H9 (cell line): ENCODE measurements around the gene MED17. TPM values are rescaled to one million over a fixed set of nuclear protein-coding genes. Genes with fewer than 3 reads are reported as not detected.

Experiments used
- DNase-seq: peaks from one replicate; pipeline ENCODE4 v3.0.0-alpha.2; 2017
- H2AFZ ChIP-seq: one replicate; pipeline ENCODE4 v1.6.1; 2013; ENCODE audit warnings: mild to moderate bottlenecking, low read length, control low read depth, moderate library complexity
- H2AK5ac ChIP-seq: 2 replicates; pipeline ENCODE4 v1.6.1; 2013; ENCODE audit warnings: low read length, control low read depth, mixed read lengths; ENCODE audit not compliant: insufficient read length
- H2BK120ac ChIP-seq: one replicate; pipeline ENCODE4 v1.6.1; 2013; ENCODE audit warnings: low read depth, mild to moderate bottlenecking, low read length, control low read depth, inconsistent platforms; ENCODE audit not compliant: poor library complexity, severe bottlenecking
- H2BK12ac ChIP-seq: 2 replicates; pipeline ENCODE4 v1.6.1; 2013; ENCODE audit warnings: low read length, control low read depth, mixed read lengths, low read depth; ENCODE audit not compliant: insufficient read length
- H2BK15ac ChIP-seq: 2 replicates; pipeline ENCODE4 v1.6.1; 2013; ENCODE audit warnings: low read depth, low read length, control low read depth
- H2BK20ac ChIP-seq: one replicate; pipeline ENCODE4 v1.6.1; 2013; ENCODE audit warnings: low read depth, mild to moderate bottlenecking, low read length, control low read depth, inconsistent platforms; ENCODE audit not compliant: poor library complexity, severe bottlenecking
- H2BK5ac ChIP-seq: 2 replicates; pipeline ENCODE4 v1.6.1; 2013; ENCODE audit warnings: low read length, control low read depth, mixed read lengths; ENCODE audit not compliant: insufficient read length
- H3K14ac ChIP-seq: 2 replicates; pipeline ENCODE4 v1.6.1; 2013; ENCODE audit warnings: low read length, control low read depth; ENCODE audit not compliant: insufficient read depth
- H3K18ac ChIP-seq: 2 replicates; pipeline ENCODE4 v1.6.1; 2013; ENCODE audit warnings: low read depth, mild to moderate bottlenecking, mixed read lengths, low read length, control low read depth; ENCODE audit not compliant: insufficient read length
- H3K23ac ChIP-seq: 2 replicates; pipeline ENCODE4 v1.6.1; 2013; ENCODE audit warnings: low read length, control low read depth, mixed read lengths, low read depth; ENCODE audit not compliant: insufficient read length
- H3K23me2 ChIP-seq: 2 replicates; pipeline ENCODE4 v1.6.1; 2013; ENCODE audit warnings: low read depth, mild to moderate bottlenecking, mixed read lengths, low read length, control low read depth; ENCODE audit not compliant: insufficient read length, poor library complexity, severe bottlenecking
- H3K27ac ChIP-seq: 2 replicates; pipeline ENCODE4 v1.5.1; 2013; ENCODE audit warnings: low read length, control low read depth, mixed read lengths, low read depth; ENCODE audit not compliant: insufficient read length
- H3K27me3 ChIP-seq: 2 replicates; pipeline ENCODE4 v1.6.1; 2013; ENCODE audit warnings: low read length, control low read depth, inconsistent platforms; ENCODE audit not compliant: insufficient read depth
- H3K4ac ChIP-seq: 2 replicates; pipeline ENCODE4 v1.6.1; 2013; ENCODE audit warnings: low read depth, mild to moderate bottlenecking, control low read depth, inconsistent platforms, low read length, moderate library complexity
- H3K4me1 ChIP-seq: 2 replicates; pipeline ENCODE4 v1.6.1; 2013; ENCODE audit warnings: low read length, control low read depth, inconsistent platforms; ENCODE audit not compliant: insufficient read depth
- H3K4me2 ChIP-seq: 2 replicates; pipeline ENCODE4 v1.6.1; 2013; ENCODE audit warnings: low read length, control low read depth, mixed read lengths; ENCODE audit not compliant: insufficient read length, insufficient read depth
- H3K56ac ChIP-seq: 2 replicates; pipeline ENCODE4 v1.6.1; 2013; ENCODE audit warnings: low read depth, mild to moderate bottlenecking, mixed read lengths, low read length, control low read depth; ENCODE audit not compliant: insufficient read length
- H3K79me1 ChIP-seq: 2 replicates; pipeline ENCODE4 v1.6.1; 2013; ENCODE audit warnings: low read depth, mild to moderate bottlenecking, moderate library complexity, low read length, control low read depth, inconsistent platforms; ENCODE audit not compliant: insufficient read depth, poor library complexity, severe bottlenecking
- H3K79me2 ChIP-seq: 2 replicates; pipeline ENCODE4 v1.6.1; 2013; ENCODE audit warnings: low read length, control low read depth, inconsistent platforms; ENCODE audit not compliant: insufficient read depth
- H3K9ac ChIP-seq: 2 replicates; pipeline ENCODE4 v1.6.1; 2013; ENCODE audit warnings: low read length, control low read depth, mixed read lengths; ENCODE audit not compliant: insufficient read length; ENCODE audit errors: extremely low read depth
- H3K9me3 ChIP-seq: one replicate; pipeline ENCODE4 v1.6.1; 2013; ENCODE audit warnings: low read depth, low read length, inconsistent platforms; ENCODE audit not compliant: control insufficient read depth
- H3T11ph ChIP-seq: one replicate; pipeline ENCODE4 v1.6.1; 2013; ENCODE audit warnings: mild to moderate bottlenecking, low read length, control low read depth, inconsistent platforms
- H4K20me1 ChIP-seq: one replicate; pipeline ENCODE4 v1.6.1; 2013; ENCODE audit not compliant: control insufficient read depth, insufficient read length, insufficient read depth
- H4K5ac ChIP-seq: 2 replicates; pipeline ENCODE4 v1.6.1; 2013; ENCODE audit warnings: low read depth, mild to moderate bottlenecking, mixed read lengths, low read length, control low read depth; ENCODE audit not compliant: insufficient read length
- H4K8ac ChIP-seq: replicated peaks from 2 replicates; pipeline ENCODE4 v1.6.1; 2013; ENCODE audit warnings: low read length, control low read depth, mixed read lengths, low read depth; ENCODE audit not compliant: insufficient read length
- H4K91ac ChIP-seq: 2 replicates; pipeline ENCODE4 v1.6.1; 2013; ENCODE audit warnings: low read depth, mild to moderate bottlenecking, moderate library complexity, mixed read lengths, low read length, control low read depth; ENCODE audit not compliant: insufficient read length
- H3K27ac Mint-ChIP-seq, 3 experiments: 2 replicates in 2 of 3; 3 replicates in 1 of 3; pipeline ENCODE4 v1.8.0; 2020 to 2021; ENCODE audit warnings: mixed read lengths in 3 of 3, mild to moderate bottlenecking in 1 of 3, moderate library complexity in 1 of 3
- H3K27me3 Mint-ChIP-seq: 2 replicates; pipeline ENCODE4 v1.8.0; 2021; ENCODE audit warnings: low read depth, mild to moderate bottlenecking, moderate library complexity, mixed read lengths
- H3K36me3 Mint-ChIP-seq, 3 experiments: 2 replicates in 2 of 3; 3 replicates in 1 of 3; pipeline ENCODE4 v1.8.0; 2020 to 2021; ENCODE audit warnings: low read depth in 3 of 3, mixed read lengths in 3 of 3; ENCODE audit not compliant: insufficient read depth in 1 of 3
- H3K4me1 Mint-ChIP-seq, 2 experiments: 2 replicates each; pipeline ENCODE4 v1.8.0; 2020; ENCODE audit warnings: mixed read lengths in 2 of 2
- H3K4me3 Mint-ChIP-seq, 2 experiments: 2 replicates in 1 of 2; 3 replicates in 1 of 2; pipeline ENCODE4 v1.8.0; 2020 to 2021; ENCODE audit warnings: mild to moderate bottlenecking in 2 of 2, mixed read lengths in 2 of 2, moderate library complexity in 1 of 2
- H3K9me3 Mint-ChIP-seq, 2 experiments: 2 replicates in 1 of 2; 3 replicates in 1 of 2; pipeline ENCODE4 v1.8.0; 2020; ENCODE audit warnings: mild to moderate bottlenecking in 2 of 2, mixed read lengths in 2 of 2, moderate library complexity in 1 of 2
- CTCF ChIP-seq: fragments of 200-600 bp; sonication (generic); conservative IDR thresholded peaks from 3 replicates; pipeline ENCODE4 v1.8.0; 2021; ENCODE audit warnings: antibody characterized with exemption, mild to moderate bottlenecking
- WGBS: extraction: QIAGEN DNeasy Blood & Tissue Kit; methylation state at CpG from one replicate; pipeline ENCODE4 v1.1.7; 2013; ENCODE audit warnings: missing lambda C conversion rate, low lambda C conversion rate, mixed read lengths; ENCODE audit not compliant: insufficient read length; ENCODE audit errors: extremely low coverage; 5-methylcytosine and 5-hydroxymethylcytosine counted together
- total RNA-seq: library from RNA; stranded (reverse); gene quantifications from 2 replicates; pipeline ENCODE4 v1.2.1, GENCODE V29; 2021

Gene MED17
- total RNA-seq, 1 experiment from 2014 or later = 43.3 TPM

- no peak overlapping the region for H3T11ph ChIP-seq
- H3K56ac ChIP-seq = no peak overlapping the region
- H2BK20ac ChIP-seq = no peak overlapping the region
- no peaks in the 10 kb centered on the region for H4K20me1 ChIP-seq
- H3K4ac ChIP-seq = no peak overlapping the region
- no peaks in the 10 kb centered on the region for H3K79me1 ChIP-seq
- H3K9me3 ChIP-seq = no peaks in the 10 kb centered on the region
- peaks cover 0 to 15% (median 3%) of the 10 kb centered on the region in 3 experiments; a peak in 3 of 7 replicates for H3K36me3 Mint-ChIP-seq
- no peak overlapping the region for H3K14ac ChIP-seq
- H3K9ac ChIP-seq = no peak overlapping the region
- no peaks in the 10 kb centered on the region for H3K27me3 ChIP-seq
- H2BK120ac ChIP-seq = no peak overlapping the region
- H2AFZ ChIP-seq = no peak overlapping the region
- H3K27me3 Mint-ChIP-seq = no peaks in the 10 kb centered on the region
- no peak overlapping the region for H4K91ac ChIP-seq
- H3K27ac Mint-ChIP-seq = no peak overlapping the region
- no CpG with 5 or more reads among the region's 1 CpG for WGBS
- no peaks in the 10 kb centered on the region; the same call in 1 of the 2 replicates for H3K79me2 ChIP-seq
- no peak overlapping the region for H3K27ac ChIP-seq
- H3K4me3 Mint-ChIP-seq = no peak overlapping the region
- TF ChIP-seq CTCF = no peak
- no peak overlapping the region for H3K18ac ChIP-seq
- no peaks in the 10 kb centered on the region for H3K9me3 Mint-ChIP-seq
- no peak overlapping the region for H2BK15ac ChIP-seq
- no peak overlapping the region for H3K4me2 ChIP-seq
- no peak overlapping the region for H4K5ac ChIP-seq
- DNase-seq = no peak
- no peaks in the 10 kb centered on the region for H3K4me1 ChIP-seq
- no peaks in the 10 kb centered on the region for H3K23me2 ChIP-seq
- no peak overlapping the region for H2AK5ac ChIP-seq
- no peak overlapping the region for H2BK12ac ChIP-seq
- H4K8ac ChIP-seq = no peak overlapping the region
- H2BK5ac ChIP-seq = no peak overlapping the region
- H3K23ac ChIP-seq = no peak overlapping the region
- H3K4me1 Mint-ChIP-seq = peaks cover 14 to 23% of the 10 kb centered on the region in 2 experiments
Observed at GRCh38 chr11:93747122-93747521, 37.0 kb upstream of the MED17 start.
